Lower lobe of right lung (tissue), 2 donors: ENCODE results near the gene C20orf144. TPM values are rescaled to one million over a fixed set of nuclear protein-coding genes. Genes with fewer than 3 reads are reported as not detected.
A peak's percentile ranks its signal among the peaks of the same experiment; 100 is the strongest.

Source experiments
- ATAC-seq, 2 donors: fragments of 200-7000 bp; cut with Tn5 transposase; one replicate each; pipeline ENCODE4 v1.9.1; 2020 to 2022; ENCODE audit warnings: mild to moderate bottlenecking in 2 of 2, moderate library complexity in 2 of 2
- DNase-seq: peaks from one replicate; pipeline ENCODE4 v3.0.0-alpha.2; 2020
- H3K27ac ChIP-seq: fragments of 200-600 bp; one replicate; pipeline ENCODE4 v1.8.0; 2022
- H3K27me3 ChIP-seq: fragments of 200-600 bp; one replicate; pipeline ENCODE4 v1.8.0; 2022; ENCODE audit warnings: low read depth
- H3K36me3 ChIP-seq: fragments of 200-600 bp; one replicate; pipeline ENCODE4 v1.8.0; 2022; ENCODE audit warnings: mild to moderate bottlenecking
- H3K4me1 ChIP-seq: fragments of 200-600 bp; one replicate; pipeline ENCODE4 v1.8.0; 2022
- H3K4me3 ChIP-seq: fragments of 200-600 bp; one replicate; pipeline ENCODE4 v1.8.0; 2022; ENCODE audit warnings: mild to moderate bottlenecking
- H3K9me3 ChIP-seq: fragments of 200-600 bp; one replicate; pipeline ENCODE4 v1.8.0; 2022
- intact Hi-C: fragments of 100-400 bp; cut with DNase I; formaldehyde crosslinking; loops from one replicate; pipeline ENCODE4 v1.11.0; 2022
- total RNA-seq: library from RNA; stranded (reverse); fragmentation: NEBNext Ultra II Directional; extraction: Animal tissue kit (Norgen Biotek cat#: 25700); gene quantifications from one replicate; pipeline ENCODE4 v1.2.1, GENCODE V29; 2021
- TF ChIP-seq, protein P1 (sequence below): fragments of 200-600 bp; IDR thresholded peaks from one replicate; pipeline ENCODE4 v1.8.0; 2022; ENCODE audit warnings: antibody characterized with exemption, mild to moderate bottlenecking
- donor health status: DM: no; HTN: yes; CAD: no; lungs with severe emphysema.

C20orf144 gene
- total RNA-seq, 1 donor from 2014 or later, result not detected

DNA sequence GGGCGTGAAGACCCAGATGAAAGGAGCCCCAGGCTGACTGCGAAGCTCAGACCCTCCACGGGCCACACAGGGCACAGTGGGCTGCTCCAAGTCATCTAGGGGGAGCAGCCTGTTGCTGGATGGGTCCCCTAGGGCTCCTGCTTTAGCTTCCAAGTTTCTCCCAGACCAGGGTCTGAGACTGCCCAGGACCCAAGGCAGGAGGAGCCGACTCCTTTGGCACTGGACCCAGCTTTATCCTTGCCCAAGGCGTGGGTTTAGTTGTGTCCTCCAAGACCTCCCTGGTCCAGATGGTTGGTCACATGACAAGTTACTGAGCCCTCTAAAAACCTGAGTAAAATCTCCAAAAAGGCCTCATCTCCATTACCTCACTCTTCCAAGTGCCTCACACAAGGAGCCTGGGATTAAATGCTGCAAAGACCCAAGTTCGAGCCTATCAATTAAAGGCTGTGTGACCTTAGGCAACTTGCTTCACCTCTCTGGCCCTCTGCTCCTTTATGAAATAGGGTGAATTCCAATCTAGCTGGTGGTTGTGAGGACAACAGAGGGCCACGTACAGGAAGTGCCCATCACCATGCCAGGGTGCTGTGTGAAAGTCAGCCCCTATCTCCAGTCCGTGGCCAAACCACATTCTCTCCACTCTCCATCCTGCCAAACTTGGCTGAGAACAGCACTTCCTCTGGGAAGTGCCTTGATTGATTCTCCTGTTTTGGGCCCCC, 9.6 kb downstream of the C20orf144 start:
- Histone ChIP-seq H3K4me3 (peak overlapping the region; percentile 67), H3K4me1 (peaks cover 54% of the 10 kb centered on the region), H3K36me3 (peaks cover 15% of the 10 kb centered on the region), H3K27ac (no peak overlapping the region), H3K9me3 (no peaks in the 10 kb centered on the region), H3K27me3 (no peaks in the 10 kb centered on the region)
- TF ChIP-seq, protein P1, sequence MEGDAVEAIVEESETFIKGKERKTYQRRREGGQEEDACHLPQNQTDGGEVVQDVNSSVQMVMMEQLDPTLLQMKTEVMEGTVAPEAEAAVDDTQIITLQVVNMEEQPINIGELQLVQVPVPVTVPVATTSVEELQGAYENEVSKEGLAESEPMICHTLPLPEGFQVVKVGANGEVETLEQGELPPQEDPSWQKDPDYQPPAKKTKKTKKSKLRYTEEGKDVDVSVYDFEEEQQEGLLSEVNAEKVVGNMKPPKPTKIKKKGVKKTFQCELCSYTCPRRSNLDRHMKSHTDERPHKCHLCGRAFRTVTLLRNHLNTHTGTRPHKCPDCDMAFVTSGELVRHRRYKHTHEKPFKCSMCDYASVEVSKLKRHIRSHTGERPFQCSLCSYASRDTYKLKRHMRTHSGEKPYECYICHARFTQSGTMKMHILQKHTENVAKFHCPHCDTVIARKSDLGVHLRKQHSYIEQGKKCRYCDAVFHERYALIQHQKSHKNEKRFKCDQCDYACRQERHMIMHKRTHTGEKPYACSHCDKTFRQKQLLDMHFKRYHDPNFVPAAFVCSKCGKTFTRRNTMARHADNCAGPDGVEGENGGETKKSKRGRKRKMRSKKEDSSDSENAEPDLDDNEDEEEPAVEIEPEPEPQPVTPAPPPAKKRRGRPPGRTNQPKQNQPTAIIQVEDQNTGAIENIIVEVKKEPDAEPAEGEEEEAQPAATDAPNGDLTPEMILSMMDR, result no peak
- DNase-seq, result no peak
- ATAC-seq, result no peak
- intact Hi-C loops, result no loop called here

GRCh38 chr20:33672426-33673113, 10.4 kb downstream of the C20orf144 start:
- Histone ChIP-seq H3K9me3 (no peaks in the 10 kb centered on the region), H3K36me3 (peaks cover 15% of the 10 kb centered on the region), H3K4me1 (peaks cover 47% of the 10 kb centered on the region), H3K27me3 (no peaks in the 10 kb centered on the region), H3K4me3 (peak overlapping the region; percentile 67), H3K27ac (no peak overlapping the region)
- DNase-seq (no peak), ATAC-seq (no peak)
- TF ChIP-seq, protein P1, result no peak
- intact Hi-C loops, result no loop called here

GRCh38 chr20:33673114-33673409, 10.9 kb downstream of the C20orf144 start:
- peak overlapping the region; percentile 83 for H3K27ac ChIP-seq
- ATAC-seq (no peak), DNase-seq (no peak)
- no peaks in the 10 kb centered on the region for H3K9me3 ChIP-seq
- peak overlapping the region; percentile 67 for H3K4me3 ChIP-seq
- peaks cover 42% of the 10 kb centered on the region for H3K4me1 ChIP-seq
- TF ChIP-seq, protein P1, result no peak
- H3K27me3 ChIP-seq, result no peaks in the 10 kb centered on the region
- intact Hi-C loops, result no loop called here
- H3K36me3 ChIP-seq, result peaks cover 15% of the 10 kb centered on the region

DNA sequence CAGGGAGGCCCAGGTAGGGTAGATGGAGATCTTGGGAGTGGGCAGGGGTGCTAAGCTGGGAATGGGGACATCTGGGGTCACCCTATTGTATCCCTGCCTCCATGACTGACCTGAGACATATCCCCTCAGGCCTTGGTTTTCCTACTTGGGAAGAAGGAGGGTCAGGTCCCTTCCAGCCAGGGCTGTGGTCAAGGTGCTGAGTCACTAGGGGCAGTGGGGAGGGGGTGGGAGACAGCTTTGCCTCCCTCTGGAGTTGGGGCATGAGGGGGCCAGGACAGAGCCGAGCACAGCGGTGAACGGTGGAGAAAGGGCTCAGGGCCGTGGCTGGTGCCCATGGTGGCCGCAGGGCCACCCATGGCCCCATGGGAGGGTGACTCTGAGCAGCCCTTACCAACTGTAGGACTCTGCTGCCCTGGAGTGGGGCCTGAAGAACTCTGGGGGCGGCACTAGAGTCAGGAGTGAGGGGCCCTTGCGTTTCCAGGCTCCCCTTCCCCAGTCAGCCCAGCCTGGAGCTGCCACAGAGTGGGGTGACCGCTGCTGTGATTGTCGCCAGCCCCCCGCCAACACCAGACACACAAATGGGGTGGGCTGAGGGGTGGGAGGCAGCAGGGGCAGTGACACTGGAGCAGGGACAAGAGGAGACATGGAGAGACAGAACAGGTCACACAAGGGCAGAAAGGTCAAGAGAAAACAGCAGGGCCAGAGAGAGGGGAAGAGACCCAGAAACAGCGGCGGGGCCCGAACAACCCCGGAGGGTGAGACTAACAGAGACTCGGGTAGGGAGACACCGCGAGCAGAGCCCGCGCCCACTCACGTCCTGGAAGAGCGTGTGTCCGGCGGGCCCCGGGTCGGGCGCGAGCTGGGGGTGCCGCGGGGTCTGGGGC, 11.5 kb downstream of the C20orf144 start:
- DNase-seq, result peak; percentile 70
- Histone ChIP-seq H3K27ac (peak overlapping the region; percentile 83), H3K9me3 (no peaks in the 10 kb centered on the region), H3K4me3 (peak overlapping the region; percentile 67), H3K4me1 (peaks cover 36% of the 10 kb centered on the region), H3K36me3 (peaks cover 13% of the 10 kb centered on the region), H3K27me3 (no peaks in the 10 kb centered on the region)
- intact Hi-C loops, result no loop called here
- TF ChIP-seq, protein P1, result no peak
- ATAC-seq, result peak; percentile 4 to 20

DNA sequence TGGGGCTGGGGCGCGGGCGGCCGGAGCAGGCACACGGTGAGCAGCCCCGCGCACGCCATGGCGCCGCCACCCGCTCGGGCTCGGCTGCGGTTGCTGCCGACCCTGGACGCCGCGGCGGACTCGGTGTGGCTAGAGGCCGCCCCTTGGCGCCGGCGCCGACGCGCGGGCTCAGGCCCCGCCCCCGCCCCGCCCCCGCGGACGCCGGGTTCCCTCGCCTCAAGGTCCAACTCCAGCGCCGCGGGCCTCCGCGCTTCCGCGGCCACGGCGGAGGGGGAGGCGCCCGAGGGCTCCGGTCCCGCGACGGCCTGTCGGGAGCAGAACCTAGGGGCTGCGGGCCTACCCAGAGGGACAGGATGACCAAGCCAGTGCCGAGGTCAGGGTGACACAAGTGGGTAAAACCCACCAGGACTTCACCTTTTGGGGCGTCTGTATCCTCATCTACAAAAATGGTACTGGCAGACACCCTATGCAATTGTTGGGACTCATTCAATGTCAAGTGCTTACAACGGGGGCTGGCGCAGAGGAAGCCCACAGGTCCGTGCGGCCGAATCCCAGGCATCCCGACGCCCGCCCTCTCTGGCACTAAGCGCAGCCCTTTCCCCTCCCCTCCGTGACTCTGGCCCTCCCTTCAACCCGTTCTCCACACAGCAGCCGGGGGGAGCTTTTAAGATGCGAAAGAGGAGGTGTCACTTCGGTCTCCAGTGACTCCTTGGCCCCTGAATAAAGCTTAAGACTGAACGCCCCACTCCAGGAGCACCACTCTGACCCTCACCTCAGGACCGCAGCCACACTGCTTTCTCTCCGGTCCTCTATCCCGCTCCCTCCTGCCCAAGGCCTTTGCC, 12.4 kb downstream of the C20orf144 start, which contains the start of gene NECAB3:
NECAB3 (minus strand) TSS at position 135 of the 842 bp plus-strand sequence; CDS start at position 59, 76 bp downstream.
- peak within 1 kb of the TSS; percentile 67 for H3K4me3 ChIP-seq
- peaks cover 36% of the 10 kb centered on the region for H3K4me1 ChIP-seq
- peak within 1 kb of the TSS; percentile 83 for H3K27ac ChIP-seq
- TF ChIP-seq, protein P1, result no peak
- no peaks in the 10 kb centered on the region for H3K9me3 ChIP-seq
- intact Hi-C loops, result no loop called here
- H3K27me3 ChIP-seq, result no peaks in the 10 kb centered on the region
- ATAC-seq (peak; percentile 92 to 94), DNase-seq (peak; percentile 87)
- peaks cover 6% of the 10 kb centered on the region for H3K36me3 ChIP-seq
